GM19438 (cell line): ENCODE measurements around the gene NME3.

Experiments
- ATAC-seq: cut with Tn5 transposase; IDR thresholded peaks from one replicate; pipeline ENCODE4 v1.9.1; 2021; ENCODE audit warnings: low read depth; ENCODE audit not compliant: unreplicated experiment

The NME3 gene

DNA sequence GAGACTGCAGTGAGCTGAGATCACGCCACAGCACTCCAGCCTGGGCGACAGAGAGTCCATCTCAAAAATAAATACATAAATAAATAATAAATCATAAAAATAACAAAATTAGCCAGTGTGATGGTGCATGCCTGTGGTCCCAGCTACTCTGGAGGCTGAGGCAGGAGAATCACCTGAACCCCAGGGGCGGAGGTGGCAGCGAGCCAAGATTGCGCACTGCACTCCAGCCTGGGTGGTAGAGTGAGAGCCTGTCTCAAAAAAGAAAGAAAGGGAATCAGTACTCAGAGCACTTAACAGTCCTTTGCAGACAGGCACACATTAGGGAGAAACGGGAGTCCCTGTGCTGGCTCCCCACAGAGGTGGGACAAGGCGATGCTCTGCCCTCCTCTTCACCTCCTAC lies 40.3 kb downstream of the NME3 start:
- no peak for ATAC-seq

DNA sequence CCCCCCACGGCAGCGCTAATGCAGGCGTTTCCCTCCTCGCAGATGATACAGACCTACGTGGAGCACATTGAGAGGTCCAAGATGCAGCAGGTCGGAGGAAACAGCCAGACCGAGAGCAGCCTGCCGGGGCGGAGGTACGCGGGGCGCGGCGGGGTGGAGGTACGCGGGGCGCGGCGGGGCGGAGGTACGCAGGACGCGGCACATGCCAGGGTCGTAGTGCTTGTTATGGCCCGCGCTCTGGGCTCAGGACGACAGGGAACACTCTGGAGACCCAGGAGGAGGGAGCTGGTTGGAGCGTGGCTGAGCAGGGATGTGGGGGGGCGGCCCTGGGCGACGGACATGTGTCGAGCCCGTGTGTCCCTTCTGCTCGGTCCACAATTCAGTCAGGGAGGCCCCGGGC lies 41.9 kb downstream of the NME3 start:
- no peak for ATAC-seq

DNA sequence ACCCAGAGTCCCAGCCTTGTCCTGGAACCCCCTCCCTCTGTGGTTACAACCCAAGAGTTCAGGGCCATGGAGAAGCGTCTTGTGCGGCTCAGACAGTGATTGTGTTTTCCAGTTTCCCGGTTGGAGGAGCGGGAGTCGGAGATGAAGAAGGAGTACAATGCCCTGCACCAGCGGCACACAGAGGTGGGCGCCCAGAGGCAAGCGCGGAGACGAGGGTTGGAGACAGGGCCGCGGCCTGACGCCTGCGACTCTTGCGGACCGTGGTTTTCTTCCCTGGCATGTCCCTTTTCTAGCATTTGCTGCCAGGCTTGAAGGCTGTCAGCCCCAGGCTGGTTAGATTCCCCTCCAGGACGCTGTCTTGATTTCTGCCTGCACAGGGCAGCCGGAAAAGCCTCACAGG lies 42.3 kb downstream of the NME3 start:
- no peak for ATAC-seq

DNA sequence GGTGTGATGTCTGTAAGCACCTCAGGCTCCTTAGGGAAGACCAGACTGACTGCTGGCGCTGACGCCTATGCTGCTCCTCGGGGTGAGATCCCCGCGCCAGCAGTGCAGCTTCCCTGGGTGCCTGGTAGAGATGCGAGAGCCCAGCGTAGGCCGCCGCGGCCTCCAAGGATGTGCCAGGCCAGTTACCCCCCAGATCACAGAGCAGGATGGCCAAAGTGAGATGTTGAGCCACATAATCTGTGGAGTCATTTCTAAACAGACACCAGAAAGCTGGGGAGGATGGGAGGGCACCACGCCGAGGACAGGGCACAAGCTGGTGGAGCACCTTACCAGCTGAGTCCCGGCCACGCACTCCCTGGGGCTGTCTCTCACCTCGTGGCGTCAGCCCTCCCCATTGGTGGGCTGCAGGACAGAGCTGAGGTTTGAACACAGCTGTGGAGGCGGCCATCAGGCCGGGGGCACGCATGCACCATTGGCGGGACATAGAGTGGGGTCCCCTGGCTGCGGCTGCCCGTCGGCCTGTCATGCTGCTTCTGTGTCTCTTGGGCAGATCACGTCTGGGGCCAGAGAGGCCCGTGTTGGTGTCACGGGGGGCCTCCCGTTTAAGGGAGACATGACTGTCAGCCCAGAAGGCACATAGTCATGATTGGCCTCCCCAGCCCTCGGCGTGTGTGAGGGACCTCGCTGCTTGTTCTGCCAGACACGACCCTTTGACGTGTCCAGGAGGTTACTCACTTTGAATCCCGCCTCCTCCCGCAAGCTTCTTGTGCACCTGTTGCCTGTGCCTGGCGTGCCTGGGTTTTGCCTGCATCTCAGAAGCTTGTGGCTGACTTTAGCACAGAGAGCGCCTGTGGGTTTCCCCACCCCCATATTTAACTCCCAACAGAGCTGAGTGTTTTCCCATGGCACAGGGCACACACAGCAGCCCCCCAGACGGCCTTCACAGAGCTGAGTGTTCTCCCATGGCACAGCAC lies 43.4 kb downstream of the NME3 start:
- ATAC-seq, result no peak

DNA sequence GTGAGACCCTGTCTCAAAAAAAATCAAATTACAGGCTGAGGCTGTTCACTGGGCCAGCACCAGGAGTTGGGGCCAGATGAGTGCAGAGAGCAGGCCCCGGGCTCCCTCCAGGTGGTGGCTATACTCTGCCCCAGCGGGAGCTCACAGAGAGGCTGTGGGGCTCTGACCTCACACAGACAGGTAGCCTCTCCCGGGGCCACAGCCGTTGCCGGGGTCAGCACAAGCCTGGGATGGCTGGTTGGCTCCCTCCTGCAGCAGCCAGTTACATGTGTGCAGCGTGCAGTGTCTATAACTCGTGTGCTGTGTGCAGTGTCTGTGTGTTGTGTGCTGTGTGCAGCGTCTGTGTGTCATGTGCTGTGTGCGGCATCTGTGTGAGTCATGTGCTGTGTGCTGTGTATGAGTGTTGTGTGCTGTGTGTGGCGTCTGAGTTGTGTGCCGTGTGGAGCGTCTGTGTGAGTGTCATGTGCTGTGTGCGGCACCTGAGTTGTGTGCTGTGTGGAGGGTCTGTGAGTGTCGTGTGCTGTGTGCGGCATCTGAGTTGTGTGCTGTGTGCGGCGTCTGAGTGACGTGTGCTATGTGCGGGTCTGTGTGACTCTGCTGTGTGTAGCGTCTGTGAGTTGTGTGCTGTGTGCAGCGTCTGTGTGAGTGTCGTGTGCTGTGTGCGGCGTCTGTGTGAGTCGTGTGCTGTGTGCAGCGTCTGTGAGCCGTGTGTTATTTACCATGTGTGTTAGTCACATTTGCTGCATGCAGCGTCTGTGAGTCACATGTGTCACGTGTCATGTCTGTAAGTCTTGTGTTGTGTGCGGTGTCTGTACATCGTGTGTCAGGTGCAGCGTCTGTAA lies 44.5 kb downstream of the NME3 start:
- no peak for ATAC-seq

DNA sequence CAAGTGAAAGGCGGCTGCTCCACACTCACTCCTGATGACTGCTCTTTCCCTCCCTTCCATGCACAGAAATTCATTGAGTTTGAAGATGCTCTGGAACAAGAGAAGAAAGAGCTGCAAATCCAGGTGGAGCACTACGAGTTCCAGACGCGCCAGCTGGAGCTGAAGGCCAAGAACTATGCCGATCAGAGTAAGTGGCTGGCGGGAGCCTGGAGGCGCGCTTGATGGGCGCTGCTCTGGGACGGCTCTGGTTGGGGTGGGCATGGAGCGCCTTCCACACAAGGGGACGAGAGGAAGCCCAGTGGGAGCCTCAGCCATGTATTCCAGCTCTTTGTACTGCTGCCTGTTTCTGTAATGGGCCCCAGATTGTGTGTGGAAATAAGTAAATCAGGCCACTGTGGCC lies 46.9 kb downstream of the NME3 start:
- no peak for ATAC-seq

DNA sequence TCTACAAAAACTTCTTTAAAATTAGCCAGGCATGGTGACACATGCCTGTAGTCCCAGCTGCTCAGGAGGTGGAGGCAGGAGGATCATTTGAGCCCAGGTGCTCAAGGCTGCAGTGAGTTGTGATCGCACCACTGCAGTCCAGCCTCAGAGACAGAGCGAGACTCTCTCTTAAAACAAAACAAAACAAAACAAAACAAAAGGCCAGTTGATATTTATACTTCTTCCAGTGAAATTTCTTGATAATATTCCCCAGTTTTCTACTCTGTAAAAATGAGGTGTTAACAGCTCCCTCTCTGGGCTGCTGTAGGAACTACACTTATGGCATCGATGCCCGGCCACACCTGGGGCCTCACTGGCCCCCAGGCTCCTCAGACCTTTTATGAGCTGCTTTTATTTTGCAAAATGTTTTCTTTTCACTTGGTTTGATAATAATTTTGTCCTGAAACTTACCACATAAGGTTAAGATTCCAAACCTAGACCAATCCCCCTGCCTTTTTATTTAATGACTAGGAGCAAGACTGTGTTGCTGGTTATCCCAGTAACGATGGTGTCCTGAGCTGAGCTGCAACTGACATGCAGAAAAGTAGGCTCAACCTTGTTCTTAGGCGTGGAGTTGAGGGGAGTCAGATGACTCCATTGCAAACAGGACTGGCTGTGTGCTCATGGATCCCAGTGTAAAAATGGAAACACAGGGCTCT lies 47.7 kb downstream of the NME3 start:
- no peak for ATAC-seq

DNA sequence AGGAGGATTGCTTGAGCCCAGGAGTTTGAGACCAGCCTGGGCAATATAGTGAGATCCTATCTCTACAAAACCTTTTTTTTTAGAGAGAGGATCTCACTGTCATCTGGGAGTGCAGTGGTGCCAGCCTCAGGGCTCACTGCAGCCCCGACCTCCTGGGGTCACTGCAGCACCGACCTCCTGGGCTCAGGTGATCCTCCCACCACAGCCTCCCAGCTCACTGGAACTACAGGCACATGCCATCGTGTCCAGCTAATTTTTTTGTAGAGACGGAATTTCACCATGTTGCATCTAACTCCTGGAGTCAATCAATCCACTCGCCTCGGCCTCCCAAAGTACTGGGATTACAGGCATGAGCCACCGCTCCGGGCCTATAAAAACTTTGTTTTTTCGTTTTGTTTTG lies 50.0 kb downstream of the NME3 start:
- no peak for ATAC-seq
